Prostate gland (tissue), 2 donors: ENCODE results near the gene ADD1. TPM values are rescaled to one million over a fixed set of nuclear protein-coding genes. Genes with fewer than 3 reads are reported as not detected.

Experiments
- DNase-seq: peaks from one replicate; pipeline ENCODE4 v3.0.0-alpha.2; 2019; ENCODE audit warnings: low spot score
- H3K27ac ChIP-seq, 2 donors: fragments of 200-600 bp; sonication (generic); 2 replicates each; pipeline ENCODE4 v1.5.1; 2017 to 2019
- H3K27me3 ChIP-seq: fragments of 200-600 bp; sonication (generic); replicated peaks from 2 replicates; pipeline ENCODE4 v1.5.1; 2019; ENCODE audit not compliant: insufficient read depth
- H3K36me3 ChIP-seq, 2 donors: fragments of 200-600 bp; sonication (generic); 1 replicate in 1 of 2; 2 replicates in 1 of 2; pipeline versions ENCODE4 v1.5.1 to v1.8.1; 2017 to 2019
- H3K4me1 ChIP-seq: fragments of 200-600 bp; sonication (generic); replicated peaks from 2 replicates; pipeline ENCODE4 v1.5.1; 2019
- H3K4me3 ChIP-seq, 2 donors: fragments of 200-600 bp; sonication (generic); 2 replicates each; pipeline ENCODE4 v1.5.1; 2017 to 2019
- H3K9me3 ChIP-seq: fragments of 200-600 bp; sonication (generic); 2 replicates; pipeline ENCODE4 v1.5.1; 2017
- POLR2A ChIP-seq: fragments of 450-650 bp; IDR thresholded peaks from one replicate; pipeline ENCODE4 v1.6.1; 2016; ENCODE audit warnings: antibody characterized with exemption, mild to moderate bottlenecking
- POLR2AphosphoS5 ChIP-seq: sonication (generic); formaldehyde crosslinking; IDR thresholded peaks from one replicate; pipeline ENCODE4 v1.6.1; 2017; ENCODE audit warnings: antibody characterized with exemption
- WGBS: methylation state at CpG from one replicate; pipeline ENCODE4 v1.1.5; 2018; 5-methylcytosine and 5-hydroxymethylcytosine counted together
- intact Hi-C: fragments of 100-400 bp; cut with DNase I; formaldehyde crosslinking; loops from one replicate; pipeline ENCODE4 v1.14.2; 2022
- total RNA-seq, 2 donors: library from RNA; depleted of rRNA; stranded (reverse); fragments of >200 nt; gene quantifications; one replicate each; pipeline ENCODE4 v1.1.0, GENCODE V29; 2016
- TF ChIP-seq, protein P1 (sequence below), 4 experiments: fragments of 200-600 bp in 2 of 4; fragments of 450-650 bp in 2 of 4; sonication (generic) in 2 of 4; IDR thresholded peaks; 1 replicate in 3 of 4; 2 replicates in 1 of 4; pipeline ENCODE4 v1.5.1; 2016 to 2019; ENCODE audit warnings: antibody characterized with exemption in 4 of 4, mild to moderate bottlenecking in 2 of 4, moderate library complexity in 2 of 4

ADD1 gene
- total RNA-seq, 2 donors from 2014 or later = 164 to 321 TPM

DNA sequence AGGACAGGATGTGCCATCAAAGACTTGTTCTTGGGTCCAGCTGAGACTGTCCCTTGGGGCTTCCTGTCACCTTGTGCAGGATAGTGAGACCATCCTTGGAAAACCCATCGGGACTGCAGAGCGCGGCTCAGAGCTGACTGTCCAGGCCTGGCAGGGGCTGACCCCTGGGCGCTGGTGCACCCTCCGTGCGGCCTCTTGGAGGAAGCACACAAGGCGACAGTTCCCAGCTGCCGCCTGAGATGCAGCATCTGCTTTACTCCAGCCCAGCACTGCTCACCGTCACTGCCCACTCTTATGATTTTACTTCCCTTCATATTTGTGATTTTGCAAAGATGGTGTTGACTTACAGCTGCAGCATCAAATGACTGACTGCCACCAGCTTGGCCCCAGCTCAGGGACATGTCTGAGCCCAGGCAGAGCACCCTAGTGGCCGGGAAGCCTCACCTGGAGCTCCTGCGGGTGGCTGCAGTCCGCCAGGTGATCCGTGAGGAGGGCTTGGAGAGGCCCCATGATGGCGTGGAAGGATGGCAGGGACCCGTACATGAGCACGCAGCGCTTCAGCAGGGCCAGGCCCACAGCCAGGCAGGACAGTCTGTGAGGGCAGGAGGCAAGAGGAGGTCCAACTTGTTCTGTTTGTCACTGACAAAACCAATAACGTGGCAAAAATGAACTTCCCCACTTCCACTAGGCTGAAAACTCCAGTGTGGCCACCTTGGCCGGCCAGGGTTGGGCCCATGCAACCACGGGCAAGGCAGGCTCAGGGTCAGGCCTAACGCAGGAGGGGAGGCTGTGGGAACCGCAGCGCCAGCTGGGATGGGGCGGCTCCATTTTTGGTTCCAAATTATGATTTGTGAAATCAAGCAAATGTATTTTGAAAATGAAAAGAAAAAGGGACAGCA is 97.7 kb downstream of the ADD1 start:
- DNase-seq = no peak

DNA sequence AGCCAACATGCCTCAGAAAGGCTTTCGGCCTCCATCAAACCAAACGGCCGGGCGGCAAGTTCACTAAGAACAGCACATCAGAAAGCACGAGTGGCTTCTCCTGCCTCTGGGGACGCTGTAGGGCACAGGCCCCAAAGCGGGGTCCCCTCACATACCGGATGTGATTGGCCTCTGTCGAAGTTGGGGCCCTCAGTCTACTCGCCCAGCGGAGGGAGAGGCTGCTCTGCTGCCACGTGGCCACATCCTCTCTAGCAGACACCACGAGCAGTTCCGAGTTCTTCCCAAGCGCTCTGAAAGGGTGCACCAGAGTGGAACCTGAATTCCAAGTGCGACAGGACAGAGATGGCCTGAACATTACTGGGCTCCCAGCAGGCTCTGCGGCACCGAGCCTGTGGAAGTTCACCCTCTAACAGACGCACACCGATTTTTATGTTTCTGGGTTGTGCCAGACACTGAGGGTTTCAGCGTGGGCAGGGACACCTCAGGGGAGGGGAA is 98.4 kb downstream of the ADD1 start:
- Histone ChIP-seq H3K27ac (no peak overlapping the region), H3K4me1 (peaks cover 1% of the 10 kb centered on the region), H3K4me3 (no peak overlapping the region), H3K9me3 (no peaks in the 10 kb centered on the region), H3K36me3 (peaks cover 10 to 33% of the 10 kb centered on the region in 2 donors), H3K27me3 (no peaks in the 10 kb centered on the region)
- no peak for DNase-seq
- WGBS = 85% methylated on average over 16 of the region's 21 CpGs
- TF ChIP-seq POLR2AphosphoS5 = no peak
- no peak for TF ChIP-seq POLR2A
- TF ChIP-seq, protein P1, sequence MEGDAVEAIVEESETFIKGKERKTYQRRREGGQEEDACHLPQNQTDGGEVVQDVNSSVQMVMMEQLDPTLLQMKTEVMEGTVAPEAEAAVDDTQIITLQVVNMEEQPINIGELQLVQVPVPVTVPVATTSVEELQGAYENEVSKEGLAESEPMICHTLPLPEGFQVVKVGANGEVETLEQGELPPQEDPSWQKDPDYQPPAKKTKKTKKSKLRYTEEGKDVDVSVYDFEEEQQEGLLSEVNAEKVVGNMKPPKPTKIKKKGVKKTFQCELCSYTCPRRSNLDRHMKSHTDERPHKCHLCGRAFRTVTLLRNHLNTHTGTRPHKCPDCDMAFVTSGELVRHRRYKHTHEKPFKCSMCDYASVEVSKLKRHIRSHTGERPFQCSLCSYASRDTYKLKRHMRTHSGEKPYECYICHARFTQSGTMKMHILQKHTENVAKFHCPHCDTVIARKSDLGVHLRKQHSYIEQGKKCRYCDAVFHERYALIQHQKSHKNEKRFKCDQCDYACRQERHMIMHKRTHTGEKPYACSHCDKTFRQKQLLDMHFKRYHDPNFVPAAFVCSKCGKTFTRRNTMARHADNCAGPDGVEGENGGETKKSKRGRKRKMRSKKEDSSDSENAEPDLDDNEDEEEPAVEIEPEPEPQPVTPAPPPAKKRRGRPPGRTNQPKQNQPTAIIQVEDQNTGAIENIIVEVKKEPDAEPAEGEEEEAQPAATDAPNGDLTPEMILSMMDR (IDR thresholded peaks at IDR 0.05) = no peak
- intact Hi-C loops = no loop called here

More for the DNA sequence above, 97.7 kb downstream of the ADD1 start:
- Histone ChIP-seq H3K4me1 (peaks cover 6% of the 10 kb centered on the region), H3K36me3 (peaks cover 9 to 26% of the 10 kb centered on the region in 2 donors), H3K4me3 (no peak overlapping the region), H3K9me3 (no peaks in the 10 kb centered on the region), H3K27ac (no peak overlapping the region), H3K27me3 (no peaks in the 10 kb centered on the region)
- WGBS = 85% methylated on average over 24 of the region's 24 CpGs
- intact Hi-C loops = loop anchor here (2.0 kb wide), 1 partner anchor 47 kb away; no protein-coding TSS in a partner anchor
- TF ChIP-seq POLR2A = no peak
- TF ChIP-seq POLR2AphosphoS5 = no peak

DNA sequence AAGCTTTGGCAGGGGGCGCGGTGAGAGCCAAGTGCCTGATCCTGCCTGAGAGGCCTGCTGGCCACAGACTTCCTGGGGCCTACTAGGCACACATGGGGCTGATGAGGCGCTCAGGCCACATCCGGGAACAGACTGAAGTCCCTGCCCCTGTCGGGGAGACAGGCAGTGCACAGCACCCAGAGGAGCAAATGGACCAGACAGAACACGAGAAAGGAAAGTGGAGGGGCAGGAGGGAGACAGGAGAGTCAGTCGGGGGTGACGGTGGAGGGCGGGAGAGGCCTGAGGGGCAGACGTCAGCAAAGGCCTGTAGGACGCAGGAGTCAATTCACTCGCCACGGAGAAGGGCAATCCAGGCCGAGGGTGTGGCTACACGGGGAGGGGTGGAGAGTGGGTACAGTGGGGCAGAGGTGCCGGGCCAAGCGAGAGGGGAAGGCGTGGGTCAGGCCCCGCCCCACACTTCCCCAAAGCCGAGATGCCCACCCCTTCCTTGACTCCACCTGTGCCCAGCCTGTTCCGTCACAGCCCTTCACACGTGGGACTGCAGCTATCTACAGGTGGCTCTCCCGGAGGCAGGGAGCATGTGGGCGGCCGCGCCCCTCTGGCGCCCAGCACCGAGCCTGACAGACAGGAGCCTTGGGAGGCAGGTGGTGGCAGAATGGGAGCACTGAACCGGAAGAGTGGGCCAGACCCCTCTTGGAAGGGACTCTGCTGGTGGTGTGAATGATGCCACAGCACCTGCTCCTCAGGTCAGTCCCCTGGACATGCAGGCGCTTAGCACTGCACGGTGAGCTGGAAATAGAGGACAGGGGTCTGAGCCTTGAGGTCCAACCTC is 99.1 kb downstream of the ADD1 start:
- intact Hi-C loops = no loop called here
- peaks cover 14 to 40% of the 10 kb centered on the region in 2 donors for H3K36me3 ChIP-seq
- no peak overlapping the region for H3K27ac ChIP-seq
- WGBS = 75% methylated on average over 31 of the region's 31 CpGs
- no peak overlapping the region for H3K4me3 ChIP-seq
- DNase-seq = no peak
- TF ChIP-seq POLR2A = no peak
- TF ChIP-seq POLR2AphosphoS5 = no peak
- TF ChIP-seq, protein P1 (IDR thresholded peaks at IDR 0.05) = no peak
- no peaks in the 10 kb centered on the region for H3K4me1 ChIP-seq
- no peaks in the 10 kb centered on the region for H3K27me3 ChIP-seq
- H3K9me3 ChIP-seq = no peaks in the 10 kb centered on the region

DNA sequence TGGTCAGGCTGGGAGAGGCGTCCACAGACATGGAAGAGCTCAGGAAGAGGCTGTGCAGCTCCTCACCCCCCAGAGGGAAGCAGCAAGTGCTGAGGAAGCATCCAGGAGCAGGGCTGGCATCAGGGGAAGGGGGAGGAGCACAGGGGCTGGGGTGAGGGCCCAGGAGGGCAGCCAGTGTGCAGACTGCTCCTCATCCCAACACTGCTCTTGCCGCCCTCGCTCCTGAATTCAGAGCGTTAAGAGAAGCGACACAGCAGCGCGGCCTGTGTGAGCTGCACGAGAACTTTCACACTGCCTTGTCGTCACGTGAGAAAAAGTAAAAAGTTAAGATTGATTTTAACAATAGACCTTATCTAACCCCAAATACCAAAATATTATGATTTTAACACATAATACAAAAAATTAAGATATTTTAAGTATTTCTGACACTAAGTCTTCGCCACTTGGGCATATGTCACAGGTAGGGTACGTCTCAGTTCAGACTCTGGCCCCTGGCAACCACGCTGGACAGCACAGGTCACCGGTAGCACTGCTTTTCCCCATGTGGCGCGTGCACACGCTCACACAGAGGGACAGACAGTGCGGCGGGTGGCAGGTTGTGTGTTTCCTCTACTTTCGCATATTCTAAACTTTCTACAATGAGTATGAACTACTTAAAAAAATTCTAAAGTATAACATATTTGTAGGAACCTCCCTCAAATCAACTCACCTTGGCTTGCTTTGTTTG is 99.9 kb downstream of the ADD1 start:
- H3K27ac ChIP-seq = no peak overlapping the region
- no peaks in the 10 kb centered on the region for H3K4me1 ChIP-seq
- DNase-seq = no peak
- intact Hi-C loops = no loop called here
- no peak overlapping the region for H3K4me3 ChIP-seq
- TF ChIP-seq POLR2A (no peak), POLR2AphosphoS5 (no peak)
- TF ChIP-seq, protein P1 (IDR thresholded peaks at IDR 0.05) = no peak
- H3K36me3 ChIP-seq = peaks cover 14 to 43% of the 10 kb centered on the region in 2 donors
- H3K9me3 ChIP-seq = no peaks in the 10 kb centered on the region
- H3K27me3 ChIP-seq = no peaks in the 10 kb centered on the region
- WGBS = 91% methylated on average over 20 of the region's 20 CpGs

DNA sequence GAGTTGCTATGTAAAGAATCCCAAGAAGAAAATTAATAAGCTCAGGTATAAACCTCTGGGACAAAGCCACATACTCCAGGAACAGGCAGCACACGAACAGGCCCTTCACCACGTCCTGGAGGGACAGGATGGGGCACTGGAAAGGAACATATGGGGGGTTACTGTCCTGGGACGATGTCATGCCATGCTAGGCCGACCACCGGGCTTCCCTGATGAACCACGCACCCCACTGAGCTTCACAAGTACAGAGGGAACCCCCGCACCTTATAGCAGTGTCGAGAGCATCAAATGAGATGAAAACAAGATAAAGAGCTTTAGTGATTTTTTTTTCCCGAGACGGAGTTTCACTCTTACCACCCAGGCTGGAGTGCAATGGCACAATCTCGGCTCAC is 100.4 kb downstream of the ADD1 start:
- Histone ChIP-seq H3K4me3 (no peak overlapping the region), H3K9me3 (no peaks in the 10 kb centered on the region), H3K27ac (no peak overlapping the region), H3K27me3 (no peaks in the 10 kb centered on the region), H3K36me3 (peaks cover 14 to 40% of the 10 kb centered on the region in 2 donors), H3K4me1 (no peaks in the 10 kb centered on the region)
- no peak for TF ChIP-seq POLR2AphosphoS5
- TF ChIP-seq POLR2A = no peak
- TF ChIP-seq, protein P1 (IDR thresholded peaks at IDR 0.05) = no peak
- no peak for DNase-seq
- intact Hi-C loops = no loop called here
- 75% methylated on average over 11 of the region's 11 CpGs for WGBS
